H7 (cell line): ENCODE data around the gene OGFOD1. TPM values are rescaled to one million over a fixed set of nuclear protein-coding genes. Genes with fewer than 3 reads are reported as not detected.
A peak's percentile ranks its signal among the peaks of the same experiment; 100 is the strongest.

Experiments
- DNase-seq: peaks from one replicate; pipeline ENCODE4 v3.0.0; 2012
- H3K27me3 ChIP-seq: 2 replicates; pipeline ENCODE4 v1.6.0; 2011; ENCODE audit warnings: mild to moderate bottlenecking, low read length; ENCODE audit not compliant: control insufficient read depth, insufficient read depth
- H3K36me3 ChIP-seq: replicated peaks from 2 replicates; pipeline ENCODE4 v1.5.1; 2011; ENCODE audit warnings: low read length; ENCODE audit not compliant: control insufficient read depth, insufficient read depth
- H3K4me3 ChIP-seq: 2 replicates; pipeline ENCODE4 v1.5.1; 2011; ENCODE audit warnings: low read depth, mild to moderate bottlenecking, control low read depth, low read length, moderate library complexity; ENCODE audit not compliant: insufficient read depth
- total RNA-seq: library from RNA; depleted of rRNA; stranded (reverse); fragments of >200 nt; shearing (Covaris generic); gene quantifications from 2 replicates; pipeline ENCODE4 v1.2.3, GENCODE V29; 2014

OGFOD1 gene
- total RNA-seq, 1 experiment from 2014 or later: 74.1 TPM

DNA sequence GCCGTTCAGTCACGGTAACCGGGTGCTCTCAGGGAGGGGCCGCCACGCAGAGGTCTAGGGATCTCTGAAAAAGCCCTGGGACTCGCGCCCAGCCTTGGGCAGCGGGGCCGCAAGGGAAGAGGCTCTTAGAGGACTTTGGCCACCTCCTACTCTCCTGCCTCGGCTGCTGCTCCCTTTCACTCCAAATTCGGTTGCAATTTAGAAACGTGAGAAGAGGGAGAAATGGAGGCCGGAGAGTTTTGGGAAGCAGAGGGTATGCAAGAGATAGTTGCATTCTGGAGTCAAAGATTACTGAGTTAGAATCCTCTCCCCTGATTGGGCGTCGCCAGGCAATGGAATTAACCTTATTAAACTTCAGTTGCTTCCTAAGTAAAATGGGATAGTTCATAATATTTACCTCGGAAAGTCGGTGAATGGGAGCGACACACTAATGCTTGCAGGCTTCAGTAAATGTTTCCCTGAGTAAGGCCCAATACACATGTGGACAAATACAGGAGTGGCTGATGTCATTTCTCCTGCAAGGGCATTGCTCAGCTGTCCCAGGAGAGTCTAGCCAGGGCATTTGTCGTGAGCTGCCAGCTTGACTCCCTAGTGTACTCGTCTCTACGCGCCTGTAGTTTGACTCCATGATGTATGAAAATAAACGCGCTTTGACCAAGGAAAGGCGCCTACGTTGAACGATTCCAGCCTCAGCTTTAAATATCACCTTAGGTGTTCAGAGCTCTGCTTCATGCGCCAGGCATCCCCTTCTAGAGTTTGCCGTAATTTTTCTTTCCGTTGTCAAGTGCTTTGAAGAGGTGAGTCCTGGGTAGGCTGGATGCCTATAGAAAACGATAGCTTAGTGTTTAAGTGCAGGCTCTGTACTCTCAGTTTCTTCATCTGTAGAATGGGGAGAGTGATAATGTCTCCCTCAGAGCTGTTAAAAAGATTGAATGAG, 667 bp downstream of the OGFOD1 start:
- Histone ChIP-seq H3K27me3 (no peaks in the 10 kb centered on the region), H3K4me3 (peak overlapping the region; percentile 98), H3K36me3 (peaks cover 17% of the 10 kb centered on the region)
- peak; percentile 80 for DNase-seq

GRCh38 chr16:56457927-56458470, 6.6 kb downstream of the OGFOD1 start:
- Histone ChIP-seq H3K4me3 (no peak overlapping the region), H3K27me3 (no peaks in the 10 kb centered on the region), H3K36me3 (peaks cover 27% of the 10 kb centered on the region)
- DNase-seq: no peak

- peaks cover 18% of the 10 kb centered on the region for H3K36me3 ChIP-seq
- no peak overlapping the region for H3K4me3 ChIP-seq
- no peak for DNase-seq
- H3K27me3 ChIP-seq: no peaks in the 10 kb centered on the region
Observed at GRCh38 chr16:56460101-56460500, 8.7 kb downstream of the OGFOD1 start.

- DNase-seq: no peak
- peaks cover 26% of the 10 kb centered on the region for H3K36me3 ChIP-seq
- H3K27me3 ChIP-seq: no peaks in the 10 kb centered on the region
- no peak overlapping the region for H3K4me3 ChIP-seq
Observed at GRCh38 chr16:56462064-56462796, 10.9 kb downstream of the OGFOD1 start.

DNA sequence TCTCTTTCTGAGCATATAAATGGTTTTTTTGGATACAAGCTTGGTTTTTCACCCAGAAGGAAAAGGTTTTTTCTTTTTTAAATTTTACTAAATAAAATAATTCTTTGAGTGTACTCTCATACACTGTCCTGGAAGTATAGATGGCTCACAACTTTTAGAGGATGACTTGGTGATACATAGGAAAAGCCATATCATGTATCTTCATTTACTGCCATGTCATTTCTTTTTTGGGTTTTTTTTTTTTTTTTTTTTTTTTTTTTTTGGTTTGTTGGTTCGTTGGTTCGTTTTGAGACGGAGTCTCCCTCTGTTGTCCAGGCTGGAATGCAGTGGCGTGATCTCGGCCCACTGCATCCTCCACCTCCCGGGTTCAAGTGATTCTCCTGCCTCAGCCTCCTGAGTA, 11.8 kb downstream of the OGFOD1 start:
- no peaks in the 10 kb centered on the region for H3K27me3 ChIP-seq
- DNase-seq: no peak
- peaks cover 29% of the 10 kb centered on the region for H3K36me3 ChIP-seq
- no peak overlapping the region for H3K4me3 ChIP-seq

DNA sequence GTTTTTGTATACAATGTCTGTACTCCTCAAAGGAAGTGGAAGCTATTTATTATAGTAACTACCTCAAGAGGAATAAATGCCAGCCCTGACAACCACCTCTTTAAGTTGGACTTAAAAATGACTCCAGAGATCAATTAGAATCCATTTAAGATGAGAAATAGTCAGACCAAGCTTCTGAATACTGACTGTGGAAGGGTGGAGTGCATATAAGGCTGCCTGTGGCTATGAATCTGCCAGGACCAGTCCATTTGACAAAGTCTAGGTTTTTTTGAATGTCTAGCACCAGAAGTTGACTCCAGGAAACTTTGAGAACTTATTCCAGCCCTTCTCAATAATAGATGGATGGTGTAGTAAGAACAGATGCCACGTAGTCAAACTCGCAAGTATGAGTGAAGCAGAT, 15.0 kb downstream of the OGFOD1 start:
- Histone ChIP-seq H3K4me3 (no peak overlapping the region), H3K27me3 (no peaks in the 10 kb centered on the region), H3K36me3 (peaks cover 43% of the 10 kb centered on the region)
- no peak for DNase-seq

DNA sequence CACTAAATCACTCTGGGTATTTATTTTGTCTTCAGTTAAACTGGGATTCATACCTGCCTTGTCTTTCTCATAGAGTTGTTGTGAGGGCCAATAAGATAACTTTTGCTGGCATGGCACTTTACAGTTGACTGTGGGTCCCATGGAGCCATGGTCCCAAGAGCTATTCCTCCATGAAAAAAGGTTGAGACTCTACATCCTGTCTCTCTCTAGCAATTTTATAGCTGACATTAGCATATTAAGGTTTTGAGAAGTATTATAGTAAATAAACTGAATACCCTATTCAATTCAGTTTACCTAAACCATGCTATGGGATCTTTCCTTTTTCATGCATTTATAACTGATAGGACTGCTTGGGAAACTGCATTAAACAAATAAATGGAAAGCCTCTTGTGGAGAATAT, 17.4 kb downstream of the OGFOD1 start:
- H3K36me3 ChIP-seq: peaks cover 47% of the 10 kb centered on the region
- no peak overlapping the region for H3K4me3 ChIP-seq
- no peaks in the 10 kb centered on the region for H3K27me3 ChIP-seq
- DNase-seq: no peak

GRCh38 chr16:56469748-56470147, 18.4 kb downstream of the OGFOD1 start:
- no peak for DNase-seq
- Histone ChIP-seq H3K36me3 (peaks cover 47% of the 10 kb centered on the region), H3K4me3 (no peak overlapping the region), H3K27me3 (no peaks in the 10 kb centered on the region)

GRCh38 chr16:56470232-56470631, 18.9 kb downstream of the OGFOD1 start:
- H3K4me3 ChIP-seq: no peak overlapping the region
- DNase-seq: no peak
- no peaks in the 10 kb centered on the region for H3K27me3 ChIP-seq
- H3K36me3 ChIP-seq: peaks cover 50% of the 10 kb centered on the region

DNA sequence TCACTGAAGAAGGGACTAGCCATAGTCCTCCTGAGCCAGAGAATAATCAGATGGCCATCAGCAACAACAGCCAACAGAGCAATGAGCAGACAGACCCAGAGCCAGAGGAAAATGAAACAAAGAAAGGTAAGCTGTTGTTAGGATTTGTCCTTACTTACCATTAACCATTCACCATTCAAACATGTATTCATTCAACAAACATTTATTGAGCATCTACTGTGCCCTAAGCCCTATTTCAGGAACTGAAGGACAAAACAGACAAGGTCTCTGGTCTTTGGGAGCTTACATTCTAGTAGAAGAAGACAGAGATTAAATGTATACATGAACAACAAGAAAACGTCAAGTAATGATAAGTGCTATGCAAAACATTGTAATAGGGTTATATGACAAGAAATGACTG, 19.3 kb downstream of the OGFOD1 start:
- Histone ChIP-seq H3K36me3 (peaks cover 48% of the 10 kb centered on the region), H3K4me3 (no peak overlapping the region), H3K27me3 (no peaks in the 10 kb centered on the region)
- no peak for DNase-seq

GRCh38 chr16:56475201-56475600, 23.8 kb downstream of the OGFOD1 start:
- no peaks in the 10 kb centered on the region for H3K27me3 ChIP-seq
- no peak overlapping the region for H3K4me3 ChIP-seq
- DNase-seq: peak; percentile 12
- H3K36me3 ChIP-seq: peaks cover 35% of the 10 kb centered on the region

DNA sequence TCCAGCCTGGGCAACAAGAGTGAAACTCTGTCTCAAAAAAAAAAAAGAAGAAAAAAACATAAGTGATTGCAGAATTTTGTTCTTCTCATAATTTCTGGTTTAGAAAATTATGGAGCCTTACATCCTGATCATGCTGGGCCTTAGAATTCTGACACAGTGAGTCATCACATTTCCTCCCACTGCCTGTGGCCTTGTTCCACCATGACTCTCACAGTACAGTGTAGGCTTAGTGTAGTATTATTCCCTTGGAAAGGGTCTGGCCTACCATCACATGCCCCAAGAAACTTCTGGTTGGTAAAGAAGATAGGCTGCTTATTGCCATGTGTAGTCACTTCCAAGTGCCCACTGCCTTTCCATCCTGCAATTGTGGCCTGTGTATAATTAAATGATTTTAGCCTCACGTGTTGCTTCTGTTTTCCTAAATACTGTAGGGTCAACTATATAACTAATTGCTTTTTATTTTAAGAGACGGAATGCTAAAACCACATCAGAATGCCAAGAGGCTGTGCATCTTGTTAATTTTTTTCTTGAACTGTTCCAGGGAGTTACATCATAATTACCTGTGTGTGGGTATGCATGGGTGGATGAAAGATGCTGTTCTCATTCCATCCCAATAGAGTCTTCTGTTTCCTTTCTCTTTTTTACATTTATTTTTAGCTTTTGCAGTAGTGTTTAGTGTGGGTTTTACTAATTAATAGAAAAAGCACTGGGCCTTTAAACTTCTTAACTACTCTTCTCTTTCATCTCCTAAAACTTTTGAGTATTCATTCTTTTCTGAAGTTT, 25.9 kb downstream of the OGFOD1 start:
- H3K36me3 ChIP-seq: peaks cover 17% of the 10 kb centered on the region
- DNase-seq: no peak
- no peak overlapping the region for H3K4me3 ChIP-seq

DNA sequence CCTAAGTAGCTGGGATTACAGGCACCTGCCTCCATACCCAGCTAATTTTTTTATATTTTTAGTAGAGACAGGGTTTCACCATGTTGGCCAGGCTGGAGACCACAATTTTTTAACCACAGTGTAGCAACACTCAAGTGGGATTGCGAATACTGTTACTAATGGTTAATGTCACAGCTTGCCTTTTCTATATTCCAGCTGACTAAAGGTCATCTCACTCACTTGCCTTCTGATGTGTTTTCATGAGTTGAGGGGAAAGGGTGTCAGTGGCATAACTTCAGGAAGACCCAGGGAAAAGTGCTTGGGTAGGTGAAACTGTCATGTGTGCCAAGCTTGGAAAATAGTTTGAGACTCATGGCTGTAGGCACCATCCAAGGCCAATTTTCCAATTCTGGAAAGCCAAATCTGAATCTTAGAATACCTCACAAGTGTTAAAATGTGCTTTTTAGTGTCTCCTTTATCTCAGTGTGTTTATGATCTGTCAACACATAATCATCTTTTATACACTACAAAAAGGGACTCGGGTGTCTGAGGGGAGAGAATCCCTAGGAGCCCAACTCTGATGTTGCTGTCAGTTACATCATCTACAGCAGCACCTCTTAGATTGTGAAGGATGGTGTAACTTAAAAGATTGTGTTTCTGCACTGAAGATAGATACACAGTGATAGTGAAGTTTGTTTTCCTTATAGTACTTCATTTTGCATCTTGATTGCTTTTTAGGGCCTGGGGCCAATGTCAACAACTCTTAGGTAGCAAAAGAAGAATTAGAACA, 27.1 kb downstream of the OGFOD1 start:
- Histone ChIP-seq H3K36me3 (peaks cover 17% of the 10 kb centered on the region), H3K4me3 (no peak overlapping the region), H3K27me3 (no peaks in the 10 kb centered on the region)
- no peak for DNase-seq

More for the DNA sequence above, 25.9 kb downstream of the OGFOD1 start:
- no peaks in the 10 kb centered on the region for H3K27me3 ChIP-seq

DNA sequence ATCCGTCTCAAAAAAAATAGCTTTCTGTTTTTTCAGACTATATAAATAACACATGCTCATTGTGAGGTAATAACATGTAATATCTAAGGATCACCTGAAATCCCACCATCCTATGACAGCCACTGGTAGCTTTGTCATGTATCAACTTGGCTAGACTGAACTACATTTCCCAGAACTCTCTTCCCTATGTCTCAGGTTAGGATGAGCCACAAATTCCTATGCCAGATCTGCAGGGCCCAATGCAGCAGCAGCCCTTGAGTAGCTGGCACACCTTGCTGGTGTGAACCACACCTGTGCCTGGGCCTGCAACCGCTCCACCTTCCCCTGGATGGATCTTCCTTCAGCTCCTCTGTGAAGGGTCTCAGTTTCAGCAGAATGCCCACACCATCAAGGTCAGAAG, 28.1 kb downstream of the OGFOD1 start:
- no peak for DNase-seq
- Histone ChIP-seq H3K4me3 (no peak overlapping the region), H3K36me3 (peaks cover 17% of the 10 kb centered on the region), H3K27me3 (no peaks in the 10 kb centered on the region)
